Aorta (tissue), 5 donors: ENCODE measurements around the gene AGFG1. TPM values are rescaled to one million over a fixed set of nuclear protein-coding genes. Genes with fewer than 3 reads are reported as not detected.

Experiments used
- ATAC-seq: fragments of 200-7000 bp; cut with Tn5 transposase; one replicate; pipeline ENCODE4 v1.9.1; 2022; ENCODE audit warnings: moderate library complexity; ENCODE audit not compliant: low FRiP score
- DNase-seq, 2 donors: peaks; one replicate each; pipeline ENCODE4 v3.0.0-alpha.2; 2020
- H3K27ac ChIP-seq, 2 donors: one replicate each; pipeline ENCODE4 v1.5.1; 2013; ENCODE audit warnings: low read length in 2 of 2, mild to moderate bottlenecking in 2 of 2, moderate library complexity in 2 of 2, control low read depth in 1 of 2, inconsistent platforms in 1 of 2, low read depth in 1 of 2
- H3K27me3 ChIP-seq, 2 donors: one replicate each; pipeline ENCODE4 v1.6.1; 2013; ENCODE audit warnings: control low read depth in 1 of 2, low read length in 1 of 2, mild to moderate bottlenecking in 1 of 2, moderate library complexity in 1 of 2; ENCODE audit not compliant: insufficient read depth in 2 of 2, control insufficient read depth in 1 of 2
- H3K36me3 ChIP-seq, 2 donors: one replicate each; pipeline ENCODE4 v1.6.1; 2013; ENCODE audit warnings: control low read depth in 1 of 2, low read length in 1 of 2, mild to moderate bottlenecking in 1 of 2; ENCODE audit not compliant: insufficient read depth in 2 of 2, control insufficient read depth in 1 of 2
- H3K4me1 ChIP-seq, 2 donors: one replicate each; pipeline ENCODE4 v1.6.1; 2013; ENCODE audit warnings: low read length in 2 of 2, control low read depth in 1 of 2, mild to moderate bottlenecking in 1 of 2, moderate library complexity in 1 of 2; ENCODE audit not compliant: insufficient read depth in 2 of 2, control insufficient read depth in 1 of 2
- H3K4me3 ChIP-seq, 2 donors: one replicate each; pipeline ENCODE4 v1.5.1; 2013; ENCODE audit warnings: low read length in 2 of 2, control low read depth in 1 of 2, mild to moderate bottlenecking in 1 of 2
- H3K9me3 ChIP-seq: one replicate; pipeline ENCODE4 v1.6.1; 2013; ENCODE audit warnings: mild to moderate bottlenecking, low read length; ENCODE audit not compliant: control insufficient read depth
- WGBS, 2 donors: extraction: QIAGEN DNeasy Blood & Tissue Kit; methylation state at CpG; one replicate each; pipeline ENCODE4 v1.1.7; 2013; 5-methylcytosine and 5-hydroxymethylcytosine counted together
- intact Hi-C, 2 donors: fragments of 100-400 bp; cut with DNase I; formaldehyde crosslinking; loops; one replicate each; pipeline versions ENCODE4 v1.14.2 to v1.15.0; 2022
- polyA plus RNA-seq, 2 donors: library from polyadenylated mRNA; stranded (reverse); fragments of 200-250 nt; gene quantifications; one replicate each; pipeline ENCODE4 v1.2.3, GENCODE V29; 2013
- total RNA-seq, 2 donors: library from RNA; stranded (reverse); fragmentation: NEBNext Ultra II Directional; extraction: Animal tissue kit (Norgen Biotek cat#: 25700); gene quantifications; one replicate each; pipeline ENCODE4 v1.2.1, GENCODE V29; 2021
- donor health status: healthy with polysubstance abuse.
- donor health status: Bipolar disorder and iron deficiency.
- donor health status: DM: no; HTN: no; CAD: no.
- donor health status: DM: no; HTN: no; CAD: no.
- donor health status: DM: yes; HTN: yes; CAD: no.

AGFG1 gene
- total and polyA plus RNA-seq, 4 donors = 27.0 to 82.9 (median 56.0) TPM

DNA sequence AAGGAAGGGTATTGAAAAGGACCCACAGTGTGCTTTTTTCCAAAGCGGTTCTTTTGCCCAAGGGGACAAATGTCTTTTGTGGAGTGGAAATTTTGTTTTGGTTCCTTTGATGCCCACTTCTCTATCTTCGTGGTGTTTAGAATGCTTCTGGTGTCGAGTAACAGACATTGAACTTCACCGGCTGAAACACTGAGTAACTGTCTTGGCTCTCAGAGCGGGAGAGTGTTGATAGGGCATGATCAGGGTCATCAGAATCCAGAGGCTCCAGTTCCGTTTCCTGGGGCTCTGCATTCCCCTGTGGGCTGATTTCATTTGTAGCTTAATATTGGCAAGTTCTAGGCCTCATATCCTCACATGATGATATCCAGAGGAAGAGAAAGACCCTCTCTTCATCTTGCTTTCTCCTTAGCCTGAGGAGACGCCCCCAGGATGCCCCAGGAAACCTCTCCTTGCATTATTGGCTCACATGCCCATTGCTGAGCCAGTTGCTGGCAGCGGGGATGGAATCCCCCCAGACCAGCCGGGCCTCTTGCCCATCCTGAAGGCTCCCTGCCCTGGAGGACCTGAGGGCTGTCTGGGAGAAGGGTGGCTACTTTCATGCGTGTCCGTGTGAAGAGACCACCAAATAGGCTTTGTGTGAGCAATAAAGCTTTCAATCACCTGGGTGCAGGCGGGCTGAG, 27.9 kb upstream of the AGFG1 start:
- no peak for ATAC-seq
- intact Hi-C loops = no loop called here
- no peaks in the 10 kb centered on the region for H3K9me3 ChIP-seq
- no peaks in the 10 kb centered on the region for H3K4me1 ChIP-seq
- DNase-seq = no peak
- H3K27me3 ChIP-seq = no peaks in the 10 kb centered on the region
- H3K4me3 ChIP-seq = no peak overlapping the region
- H3K36me3 ChIP-seq = no peaks in the 10 kb centered on the region
- H3K27ac ChIP-seq = no peak overlapping the region
- 71 to 73% methylated on average over 12 of the region's 12 CpGs for WGBS, 2 donors

DNA sequence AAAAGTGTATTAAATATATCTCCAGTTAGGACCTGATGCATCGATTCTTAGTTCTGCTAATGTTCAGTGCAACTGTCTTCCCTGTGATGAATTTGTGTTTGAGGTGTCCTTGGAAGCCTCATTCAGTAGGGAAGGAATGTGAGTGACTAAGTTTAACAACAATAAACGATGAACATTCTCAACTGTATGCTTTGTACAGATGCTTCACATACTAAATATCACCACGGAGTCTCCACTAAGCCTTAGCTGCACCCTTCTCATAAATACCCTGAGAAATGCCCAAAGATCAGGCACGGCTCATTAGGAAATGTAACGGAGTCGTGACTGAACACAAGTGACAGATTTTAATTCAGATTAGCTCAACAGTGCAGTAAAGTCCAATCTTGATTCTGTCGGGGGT, 24.4 kb upstream of the AGFG1 start:
- H3K27ac ChIP-seq = no peak overlapping the region
- ATAC-seq (no peak), DNase-seq (no peak)
- intact Hi-C loops = no loop called here
- 56 to 67% methylated on average over 7 of the region's 7 CpGs for WGBS, 2 donors
- no peaks in the 10 kb centered on the region for H3K9me3 ChIP-seq
- H3K36me3 ChIP-seq = no peaks in the 10 kb centered on the region
- H3K4me3 ChIP-seq = no peak overlapping the region
- H3K27me3 ChIP-seq = no peaks in the 10 kb centered on the region
- no peaks in the 10 kb centered on the region for H3K4me1 ChIP-seq

DNA sequence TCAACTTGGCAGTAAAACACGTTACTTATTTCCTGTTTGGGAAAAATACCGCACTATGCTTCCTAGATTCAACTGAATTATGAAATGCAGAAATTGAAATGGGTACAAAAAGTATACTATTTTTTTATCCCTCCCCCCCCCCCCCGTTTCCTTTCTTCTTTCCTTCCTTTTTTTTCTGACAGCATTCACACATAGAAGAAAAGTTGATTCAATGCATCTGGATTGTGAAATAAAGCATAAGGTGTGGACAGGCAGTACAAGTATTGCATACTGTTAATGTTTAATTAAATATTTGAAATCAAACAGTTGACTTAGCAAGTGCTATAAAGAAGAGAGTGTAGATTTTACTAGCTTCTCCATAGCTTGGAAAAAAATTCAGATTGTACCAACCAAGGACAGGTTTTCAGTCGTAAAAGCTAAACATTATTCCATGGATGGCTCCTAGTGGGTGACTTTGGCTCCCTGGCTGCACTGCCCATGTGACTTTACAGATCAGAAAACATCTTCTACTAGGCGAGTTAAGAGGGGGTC, 21.6 kb upstream of the AGFG1 start:
- WGBS, 2 donors = 46 to 49% methylated on average over 5 of the region's 5 CpGs
- H3K4me3 ChIP-seq = no peak overlapping the region
- H3K9me3 ChIP-seq = no peaks in the 10 kb centered on the region
- no peak overlapping the region for H3K27ac ChIP-seq
- no peaks in the 10 kb centered on the region for H3K36me3 ChIP-seq
- ATAC-seq (no peak), DNase-seq (no peak)
- no peaks in the 10 kb centered on the region for H3K4me1 ChIP-seq
- intact Hi-C loops = no loop called here
- no peaks in the 10 kb centered on the region for H3K27me3 ChIP-seq

DNA sequence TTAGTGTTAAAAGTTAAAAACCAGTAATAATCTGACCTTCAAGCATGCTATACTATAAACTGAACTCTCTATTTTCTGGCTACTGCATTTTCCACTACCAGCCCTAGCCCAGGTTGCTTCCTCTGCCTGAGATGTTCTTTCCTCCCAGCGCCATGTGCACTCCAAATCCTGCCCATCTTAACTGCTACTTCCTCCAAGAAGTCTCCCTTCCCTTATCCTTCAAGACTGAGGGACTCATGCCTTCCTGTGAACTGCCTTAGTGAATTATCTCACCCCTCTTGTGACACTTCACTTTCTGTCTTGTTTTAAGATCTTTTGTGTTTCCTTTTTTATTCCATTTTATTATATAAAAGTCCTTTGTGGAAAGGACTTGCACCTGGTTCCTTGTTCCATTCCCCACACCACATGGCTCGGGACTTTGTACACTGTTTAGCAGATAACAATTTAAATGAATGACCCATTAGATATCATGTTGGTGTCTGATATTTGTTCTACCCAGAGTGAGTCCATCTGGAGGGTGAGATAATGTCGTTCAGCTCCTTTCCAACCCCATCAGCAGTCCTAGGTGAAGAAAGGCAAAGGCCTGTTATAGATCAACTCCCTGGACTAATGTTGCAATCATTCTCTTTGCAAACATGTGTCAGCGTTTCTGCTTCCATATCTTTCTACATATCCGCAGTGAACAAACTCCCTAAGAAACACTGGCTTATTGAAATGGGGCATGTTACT, 20.9 kb upstream of the AGFG1 start:
- H3K4me3 ChIP-seq = no peak overlapping the region
- intact Hi-C loops = no loop called here
- H3K27me3 ChIP-seq = no peaks in the 10 kb centered on the region
- DNase-seq = no peak
- H3K9me3 ChIP-seq = no peaks in the 10 kb centered on the region
- no peaks in the 10 kb centered on the region for H3K36me3 ChIP-seq
- 68 to 69% methylated on average over 5 of the region's 5 CpGs for WGBS, 2 donors
- no peaks in the 10 kb centered on the region for H3K4me1 ChIP-seq
- no peak for ATAC-seq
- H3K27ac ChIP-seq = no peak overlapping the region

DNA sequence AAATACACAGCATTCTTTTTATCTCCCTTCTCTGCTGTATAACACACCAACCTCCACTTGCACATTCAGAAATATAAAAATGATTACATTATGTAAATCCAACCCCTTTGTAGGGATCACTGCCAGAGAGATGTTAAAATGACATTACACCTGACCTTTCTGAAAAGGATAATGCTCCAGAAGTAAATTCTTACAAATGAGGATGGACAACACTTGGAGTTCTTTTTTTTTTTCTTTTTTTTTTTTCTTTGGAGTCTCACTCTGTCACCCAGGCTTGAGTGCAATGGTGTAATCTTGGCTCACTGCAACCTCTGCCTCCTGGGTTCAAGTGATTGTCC, 20.3 kb upstream of the AGFG1 start:
- no peak for DNase-seq
- intact Hi-C loops = no loop called here
- Histone ChIP-seq H3K36me3 (no peaks in the 10 kb centered on the region), H3K27me3 (no peaks in the 10 kb centered on the region), H3K9me3 (no peaks in the 10 kb centered on the region), H3K27ac (no peak overlapping the region), H3K4me1 (no peaks in the 10 kb centered on the region), H3K4me3 (no peak overlapping the region)
- ATAC-seq = no peak

DNA sequence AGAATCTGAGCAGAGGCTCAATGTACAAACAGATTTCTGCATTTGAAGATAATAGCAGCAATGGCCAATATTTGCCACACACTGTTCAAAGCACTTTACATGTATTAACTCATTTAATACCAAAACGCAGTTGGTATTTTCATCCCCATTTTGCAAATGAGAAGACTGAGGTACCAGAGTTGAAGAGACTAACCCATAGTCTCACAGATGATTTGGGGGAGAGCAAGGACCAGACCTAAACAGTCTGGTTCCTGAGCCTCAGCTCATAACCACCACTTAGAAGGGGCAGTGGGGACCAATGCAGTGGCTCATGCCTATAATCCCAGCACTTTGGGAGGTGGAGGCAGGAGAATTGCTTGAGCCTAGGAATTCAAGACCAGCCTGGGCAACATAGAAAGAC, 18.1 kb upstream of the AGFG1 start:
- WGBS, 2 donors = 90 to 99% methylated on average over 1 of the region's 1 CpG
- Histone ChIP-seq H3K4me1 (no peaks in the 10 kb centered on the region), H3K4me3 (no peak overlapping the region), H3K36me3 (no peaks in the 10 kb centered on the region), H3K27ac (no peak overlapping the region), H3K27me3 (no peaks in the 10 kb centered on the region), H3K9me3 (no peaks in the 10 kb centered on the region)
- ATAC-seq (no peak), DNase-seq (no peak)
- intact Hi-C loops = no loop called here

DNA sequence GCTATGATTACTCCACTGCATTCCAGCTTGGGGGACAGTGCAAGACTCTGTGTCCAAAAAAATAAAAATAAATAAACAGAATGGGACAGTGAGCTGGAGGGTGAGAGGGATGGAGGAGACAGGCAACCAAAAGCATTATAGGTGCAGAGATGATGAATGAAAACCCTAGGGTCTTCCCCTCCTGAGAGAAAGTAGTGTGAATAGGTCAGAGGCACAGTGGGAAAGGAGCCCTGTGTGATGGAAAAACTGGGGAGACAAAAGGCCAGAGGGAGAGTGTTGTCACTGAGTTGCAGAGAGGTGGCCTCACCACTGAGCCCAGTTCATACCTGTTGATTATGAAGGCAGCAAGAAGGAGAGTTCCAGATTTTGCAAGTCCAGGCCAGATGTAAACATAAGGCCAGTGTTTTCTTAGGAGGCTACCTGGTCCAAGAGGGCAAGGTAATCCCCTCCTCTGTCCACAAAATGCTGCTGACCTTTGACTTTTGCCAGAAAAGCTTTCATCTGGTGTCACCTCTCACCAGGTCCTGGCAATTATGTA, 17.6 kb upstream of the AGFG1 start:
- Histone ChIP-seq H3K9me3 (no peaks in the 10 kb centered on the region), H3K4me1 (no peaks in the 10 kb centered on the region), H3K27me3 (no peaks in the 10 kb centered on the region), H3K36me3 (no peaks in the 10 kb centered on the region), H3K27ac (no peak overlapping the region), H3K4me3 (no peak overlapping the region)
- intact Hi-C loops = no loop called here
- ATAC-seq = no peak
- DNase-seq = no peak

DNA sequence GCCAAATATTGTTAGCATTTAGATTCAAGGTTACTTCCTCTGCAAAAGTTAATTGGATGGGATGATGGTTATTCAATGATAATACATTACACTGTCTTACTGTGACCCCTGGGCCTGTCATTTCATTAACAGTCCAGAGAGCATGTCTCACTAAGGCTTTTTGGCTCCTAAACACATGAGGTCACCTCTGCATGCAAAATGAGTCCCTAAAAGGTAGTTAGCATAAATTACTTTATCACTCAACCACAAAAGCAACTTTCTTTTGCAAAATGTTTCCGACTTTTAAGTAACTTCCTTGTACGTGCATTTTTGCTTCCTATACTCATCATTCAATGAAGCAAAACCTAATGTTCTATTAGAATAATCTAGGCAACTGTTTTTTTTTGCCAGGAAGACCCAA, 16.8 kb upstream of the AGFG1 start:
- H3K9me3 ChIP-seq = no peaks in the 10 kb centered on the region
- no peaks in the 10 kb centered on the region for H3K36me3 ChIP-seq
- WGBS, 2 donors = 2 to 42% methylated on average over 2 of the region's 2 CpGs
- H3K4me3 ChIP-seq = no peak overlapping the region
- DNase-seq (no peak), ATAC-seq (no peak)
- H3K27ac ChIP-seq = no peak overlapping the region
- no peaks in the 10 kb centered on the region for H3K27me3 ChIP-seq
- intact Hi-C loops = no loop called here
- H3K4me1 ChIP-seq = no peaks in the 10 kb centered on the region

DNA sequence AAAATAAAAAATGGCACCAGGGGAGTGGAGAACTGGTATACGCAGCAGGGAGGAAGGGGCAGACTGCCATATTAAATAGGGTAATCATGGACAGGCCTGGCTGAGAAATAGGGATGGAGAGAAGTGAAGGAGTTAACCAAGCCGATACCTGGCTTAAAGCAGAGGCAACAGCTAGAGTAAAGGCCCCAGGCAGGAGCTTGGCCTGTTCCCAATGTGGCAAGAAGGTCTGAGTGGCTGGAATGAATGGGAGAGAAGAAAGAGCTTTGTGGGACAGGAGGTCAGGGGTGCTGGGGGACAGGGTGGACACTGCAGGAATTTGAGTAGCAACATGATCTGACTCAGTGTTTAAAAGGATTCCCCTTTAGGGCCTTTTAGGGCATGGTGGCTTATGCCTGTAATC, 15.9 kb upstream of the AGFG1 start:
- no peak for ATAC-seq
- Histone ChIP-seq H3K36me3 (no peaks in the 10 kb centered on the region), H3K27ac (no peak overlapping the region), H3K4me3 (no peak overlapping the region), H3K4me1 (no peaks in the 10 kb centered on the region), H3K9me3 (no peaks in the 10 kb centered on the region), H3K27me3 (no peaks in the 10 kb centered on the region)
- intact Hi-C loops = no loop called here
- DNase-seq = no peak
- WGBS, 2 donors = 93 to 96% methylated on average over 2 of the region's 2 CpGs
